Neuronal stem cell (in vitro differentiated cells): ENCODE results near the gene SIN3A.

ENCODE experiments used
- DNase-seq: peaks from one replicate; pipeline ENCODE4 v3.0.0-alpha.2; 2013; ENCODE audit warnings: low spot score
- H2AFZ ChIP-seq: one replicate; pipeline ENCODE4 v1.6.1; 2013; ENCODE audit warnings: mild to moderate bottlenecking, low read length, inconsistent platforms
- H2AK5ac ChIP-seq: 2 replicates; pipeline ENCODE4 v1.6.1; 2013; ENCODE audit warnings: low read depth, mild to moderate bottlenecking, inconsistent platforms, low read length, moderate library complexity, mixed read lengths
- H2BK120ac ChIP-seq: 2 replicates; pipeline ENCODE4 v1.6.1; 2013; ENCODE audit warnings: low read depth, mild to moderate bottlenecking, inconsistent platforms, low read length, moderate library complexity, mixed read lengths
- H2BK12ac ChIP-seq: one replicate; pipeline ENCODE4 v1.6.1; 2013; ENCODE audit warnings: low read length, inconsistent platforms
- H2BK15ac ChIP-seq: 2 replicates; pipeline ENCODE4 v1.6.1; 2013; ENCODE audit warnings: mild to moderate bottlenecking, low read length, inconsistent platforms, mixed read lengths
- H2BK5ac ChIP-seq: one replicate; pipeline ENCODE4 v1.6.1; 2013; ENCODE audit warnings: inconsistent platforms, mild to moderate bottlenecking, low read length, moderate library complexity
- H3K14ac ChIP-seq: one replicate; pipeline ENCODE4 v1.6.1; 2013; ENCODE audit warnings: low read length, inconsistent platforms
- H3K18ac ChIP-seq: 2 replicates; pipeline ENCODE4 v1.6.1; 2013; ENCODE audit warnings: low read length, inconsistent platforms
- H3K23ac ChIP-seq: 2 replicates; pipeline ENCODE4 v1.6.1; 2013; ENCODE audit warnings: low read depth, mild to moderate bottlenecking, mixed read lengths, low read length, inconsistent platforms; ENCODE audit not compliant: poor library complexity
- H3K27ac ChIP-seq: replicated peaks from 3 replicates; pipeline ENCODE4 v1.5.1; 2013; ENCODE audit warnings: low read length, inconsistent platforms
- H3K27me3 ChIP-seq, 3 experiments: 2 replicates each; pipeline ENCODE4 v1.6.1; 2013; ENCODE audit warnings: low read length in 3 of 3, mild to moderate bottlenecking in 2 of 3, inconsistent platforms in 1 of 3, low read depth in 1 of 3, mixed read lengths in 1 of 3, moderate library complexity in 1 of 3; ENCODE audit not compliant: control insufficient read depth in 3 of 3, insufficient read depth in 3 of 3
- H3K36me3 ChIP-seq, 2 donors: replicated peaks in 1 of 2; 2 replicates each; pipeline ENCODE4 v1.6.1; 2013; ENCODE audit warnings: low read length in 2 of 2; ENCODE audit not compliant: control insufficient read depth in 2 of 2, insufficient read depth in 2 of 2
- H3K4ac ChIP-seq: 2 replicates; pipeline ENCODE4 v1.6.1; 2013; ENCODE audit warnings: inconsistent platforms, mild to moderate bottlenecking, low read length, moderate library complexity
- H3K4me1 ChIP-seq, 2 donors: 1 replicate in 1 of 2; 2 replicates in 1 of 2; pipeline ENCODE4 v1.6.1; 2013; ENCODE audit warnings: low read length in 2 of 2, low read depth in 1 of 2; ENCODE audit not compliant: control insufficient read depth in 2 of 2, insufficient read depth in 1 of 2
- H3K4me2 ChIP-seq: one replicate; pipeline ENCODE4 v1.6.1; 2013; ENCODE audit warnings: mild to moderate bottlenecking, low read length, inconsistent platforms; ENCODE audit not compliant: insufficient read depth, poor library complexity, severe bottlenecking
- H3K4me3 ChIP-seq, 2 donors: 2 replicates each; pipeline ENCODE4 v1.5.1; 2013; ENCODE audit warnings: low read length in 2 of 2, mild to moderate bottlenecking in 2 of 2, inconsistent platforms in 1 of 2, moderate library complexity in 1 of 2
- H3K79me1 ChIP-seq: one replicate; pipeline ENCODE4 v1.6.1; 2013; ENCODE audit warnings: low read depth, mild to moderate bottlenecking, inconsistent platforms, low read length, moderate library complexity
- H3K9ac ChIP-seq: one replicate; pipeline ENCODE4 v1.6.1; 2013; ENCODE audit warnings: mild to moderate bottlenecking, low read depth, low read length, inconsistent platforms; ENCODE audit not compliant: poor library complexity
- H3K9me3 ChIP-seq, 2 donors: replicated peaks in 1 of 2; 2 replicates each; pipeline versions ENCODE3 to v1.6.1; 2013; ENCODE audit warnings: low read length in 2 of 2, mild to moderate bottlenecking in 2 of 2, inconsistent platforms in 1 of 2, low read depth in 1 of 2, mixed read lengths in 1 of 2, moderate library complexity in 1 of 2; ENCODE audit not compliant: control insufficient read depth in 2 of 2, insufficient read depth in 1 of 2
- H4K8ac ChIP-seq: one replicate; pipeline ENCODE4 v1.6.1; 2013; ENCODE audit warnings: low read depth, mild to moderate bottlenecking, inconsistent platforms, low read length, moderate library complexity
- H4K91ac ChIP-seq: one replicate; pipeline ENCODE4 v1.6.1; 2013; ENCODE audit warnings: low read length, low read depth, mild to moderate bottlenecking, inconsistent platforms; ENCODE audit not compliant: poor library complexity
- WGBS, 2 donors: extraction: QIAGEN DNeasy Blood & Tissue Kit; methylation state at CpG; one replicate each; pipeline ENCODE4 v1.1.7; 2013; ENCODE audit warnings: missing lambda C conversion rate in 2 of 2, mixed read lengths in 1 of 2; ENCODE audit not compliant: insufficient read length in 2 of 2, insufficient replicate concordance in 1 of 2; ENCODE audit errors: extremely low coverage in 2 of 2; 5-methylcytosine and 5-hydroxymethylcytosine counted together

Gene SIN3A

GRCh38 chr15:75327491-75327890, 124.0 kb downstream of the SIN3A start:
- Histone ChIP-seq H3K9me3 (no peaks in the 10 kb centered on the region), H4K91ac (no peak overlapping the region), H3K4me2 (no peak overlapping the region), H3K79me1 (no peaks in the 10 kb centered on the region), H4K8ac (no peak overlapping the region), H2BK12ac (no peak overlapping the region), H3K36me3 (no peaks in the 10 kb centered on the region), H2BK15ac (no peak overlapping the region), H3K4me3 (no peak overlapping the region), H2BK5ac (no peak overlapping the region), H3K14ac (no peak overlapping the region), H3K18ac (no peak overlapping the region), H3K9ac (no peak overlapping the region), H3K23ac (no peak overlapping the region), H3K27me3 (peaks cover 0 to 22% (median 0%) of the 10 kb centered on the region in 3 experiments), H2AK5ac (peak overlapping the region; percentile 56), H3K4me1 (no peaks in the 10 kb centered on the region), H3K4ac (no peak overlapping the region), H2BK120ac (no peak overlapping the region), H2AFZ (no peak overlapping the region), H3K27ac (no peak overlapping the region)
- DNase-seq: no peak
- WGBS, 2 donors: no CpG with 5 or more reads among the region's 3 CpGs

- no peaks in the 10 kb centered on the region for H3K36me3 ChIP-seq
- no peak overlapping the region for H2BK5ac ChIP-seq
- H2AFZ ChIP-seq: no peak overlapping the region
- no peaks in the 10 kb centered on the region for H3K4me1 ChIP-seq
- H2BK12ac ChIP-seq: no peak overlapping the region
- H3K18ac ChIP-seq: no peak overlapping the region
- no peak for DNase-seq
- H2AK5ac ChIP-seq: peak overlapping the region; percentile 56
- H3K9ac ChIP-seq: peak overlapping the region; percentile 60
- H3K9me3 ChIP-seq: no peaks in the 10 kb centered on the region
- no peak overlapping the region for H3K27ac ChIP-seq
- peaks cover 0 to 17% (median 0%) of the 10 kb centered on the region in 3 experiments for H3K27me3 ChIP-seq
- H2BK120ac ChIP-seq: no peak overlapping the region
- H3K14ac ChIP-seq: peak overlapping the region; percentile 38
- H3K79me1 ChIP-seq: no peaks in the 10 kb centered on the region
- no peak overlapping the region for H4K91ac ChIP-seq
- no peak overlapping the region for H2BK15ac ChIP-seq
- WGBS, 2 donors: no CpG with 5 or more reads among the region's 4 CpGs
- H3K4me3 ChIP-seq: no peak overlapping the region
- no peak overlapping the region for H4K8ac ChIP-seq
- H3K4me2 ChIP-seq: no peak overlapping the region
- no peak overlapping the region for H3K4ac ChIP-seq
- H3K23ac ChIP-seq: peak overlapping the region; percentile 65
Measured at GRCh38 chr15:75327005-75327404, 124.5 kb downstream of the SIN3A start.

DNA sequence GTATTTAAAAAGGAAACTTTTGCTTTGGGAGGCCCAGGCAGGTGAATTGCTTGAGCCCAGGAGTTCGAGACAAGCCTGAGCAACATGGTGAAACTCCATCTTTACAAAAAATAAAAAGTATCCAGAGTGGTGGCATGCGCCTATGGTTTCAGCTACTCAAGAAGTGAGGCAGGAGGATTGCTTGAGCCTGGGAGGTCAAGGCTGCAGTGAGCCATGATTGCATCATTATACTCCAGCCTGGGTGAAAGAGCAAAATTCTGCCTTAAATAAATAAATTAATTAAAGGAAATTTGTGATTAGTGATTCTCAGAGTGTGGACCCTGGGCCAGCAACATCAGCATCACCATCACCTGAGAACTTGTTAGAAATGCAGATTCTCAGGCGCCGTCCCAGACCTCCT, 125.6 kb downstream of the SIN3A start:
- no CpG with 5 or more reads among the region's 4 CpGs for WGBS, 2 donors
- Histone ChIP-seq H3K18ac (no peak overlapping the region), H2BK120ac (no peak overlapping the region), H3K4me1 (no peaks in the 10 kb centered on the region), H4K8ac (no peak overlapping the region), H3K4me2 (no peak overlapping the region), H4K91ac (no peak overlapping the region), H3K9me3 (no peaks in the 10 kb centered on the region), H3K36me3 (no peaks in the 10 kb centered on the region), H3K27ac (no peak overlapping the region), H3K4ac (no peak overlapping the region), H3K14ac (no peak overlapping the region), H2AK5ac (no peak overlapping the region), H3K79me1 (no peaks in the 10 kb centered on the region), H3K9ac (no peak overlapping the region), H3K23ac (no peak overlapping the region), H2BK15ac (no peak overlapping the region), H2BK12ac (no peak overlapping the region), H2BK5ac (no peak overlapping the region), H3K27me3 (peaks cover 0 to 14% (median 0%) of the 10 kb centered on the region in 3 experiments), H3K4me3 (no peak overlapping the region), H2AFZ (no peak overlapping the region)
- DNase-seq: no peak

- H2BK12ac ChIP-seq: no peak overlapping the region
- H4K91ac ChIP-seq: no peak overlapping the region
- no peaks in the 10 kb centered on the region for H3K9me3 ChIP-seq
- H2BK15ac ChIP-seq: no peak overlapping the region
- no peak overlapping the region for H3K14ac ChIP-seq
- DNase-seq: no peak
- H3K9ac ChIP-seq: no peak overlapping the region
- H3K23ac ChIP-seq: no peak overlapping the region
- H3K27ac ChIP-seq: no peak overlapping the region
- no peak overlapping the region for H2AFZ ChIP-seq
- H2AK5ac ChIP-seq: no peak overlapping the region
- H2BK120ac ChIP-seq: no peak overlapping the region
- no peaks in the 10 kb centered on the region for H3K4me1 ChIP-seq
- no peaks in the 10 kb centered on the region for H3K79me1 ChIP-seq
- H3K4ac ChIP-seq: no peak overlapping the region
- no peak overlapping the region for H3K4me2 ChIP-seq
- no peaks in the 10 kb centered on the region for H3K36me3 ChIP-seq
- no peak overlapping the region for H3K4me3 ChIP-seq
- no peak overlapping the region for H4K8ac ChIP-seq
- H3K18ac ChIP-seq: no peak overlapping the region
- WGBS, 2 donors: 100% methylated on average over 4 to 5 of the region's 6 CpGs
- H2BK5ac ChIP-seq: no peak overlapping the region
- peaks cover 0 to 3% (median 0%) of the 10 kb centered on the region in 3 experiments for H3K27me3 ChIP-seq
Measured at GRCh38 chr15:75321711-75322110, 129.8 kb downstream of the SIN3A start.
